Measurements from ENCODE around the gene PPP2R3B.
"Not testable (repeated sequence)": the region's sequence is repeated elsewhere in the genome, so short reads cannot be mapped to it uniquely, and the experiment has no call there.

Gene PPP2R3B

DNA sequence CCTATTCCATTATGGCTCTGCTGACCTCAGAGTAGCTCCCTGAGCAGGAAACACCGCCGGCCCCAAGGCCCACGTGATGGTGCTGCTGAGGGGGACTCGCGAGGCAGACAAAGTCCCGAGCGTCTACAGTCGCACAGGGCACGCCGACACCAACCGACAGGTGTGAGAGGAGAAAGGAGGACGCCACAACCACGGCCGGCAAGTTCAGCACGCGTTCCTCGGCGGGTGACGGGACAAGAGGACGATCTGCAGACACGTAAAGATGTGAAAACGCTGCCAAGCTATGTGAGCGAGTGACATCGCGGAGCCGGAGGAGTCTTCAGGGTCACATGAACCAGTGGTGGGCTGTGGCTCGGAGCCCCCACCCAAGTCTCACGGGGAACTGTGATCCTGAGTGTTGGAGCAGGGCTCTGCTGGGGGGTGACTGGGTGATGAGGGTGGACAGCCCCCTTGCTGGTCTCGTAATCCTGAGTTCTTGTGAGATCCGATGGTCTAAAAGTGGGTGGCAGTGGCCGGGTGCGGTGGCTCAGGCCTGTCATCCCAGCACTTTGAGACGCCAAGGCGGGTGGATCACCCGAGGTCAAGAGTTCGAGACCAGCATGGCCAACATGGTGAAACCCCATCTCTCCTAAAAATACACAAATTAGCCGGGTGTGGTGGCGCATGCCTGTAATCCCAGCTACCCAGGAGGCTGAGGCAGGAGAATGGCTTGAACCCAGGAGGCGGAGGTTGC is 34.0 kb downstream of the PPP2R3B start:
- DNase-seq = no peak

DNA sequence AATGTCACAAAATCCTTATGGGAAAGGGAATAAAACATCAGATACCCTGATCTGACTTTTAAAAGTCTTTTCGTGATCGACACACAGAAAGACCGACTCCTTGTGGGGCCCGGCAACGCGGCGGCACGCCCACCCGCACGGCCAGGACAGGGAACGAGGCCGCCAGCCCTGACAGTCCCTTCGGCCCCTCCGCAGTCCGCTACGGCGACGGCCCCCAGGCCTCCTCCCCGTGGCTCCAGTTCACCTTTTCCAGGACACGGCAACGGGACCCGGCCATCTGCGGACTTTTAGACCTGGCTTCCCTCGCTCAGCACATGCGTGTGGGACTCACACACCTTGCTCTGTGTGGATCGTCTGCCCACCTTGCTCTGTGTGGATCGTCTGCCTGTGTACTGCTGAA is 34.5 kb downstream of the PPP2R3B start:
- DNase-seq = no peak

DNA sequence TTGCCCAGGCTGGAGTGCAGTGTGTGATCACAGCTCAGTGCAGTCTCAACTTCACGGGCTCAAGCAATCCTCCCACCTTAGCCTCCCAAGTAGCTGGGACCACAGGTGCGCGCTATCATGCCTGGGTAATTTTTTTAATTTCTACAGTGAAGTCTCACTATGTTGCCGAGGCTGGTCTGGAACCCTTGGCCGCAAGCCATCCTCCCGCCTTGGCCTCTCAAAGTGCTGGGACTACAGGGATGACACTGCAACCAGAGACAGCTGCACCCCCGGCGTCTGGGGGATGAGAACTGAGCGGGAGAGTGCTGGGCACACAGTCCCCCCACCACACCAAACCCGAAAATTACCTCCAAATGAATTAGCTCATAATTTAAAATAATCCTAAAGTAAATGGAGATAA is 35.0 kb downstream of the PPP2R3B start:
- no peak for DNase-seq

DNA sequence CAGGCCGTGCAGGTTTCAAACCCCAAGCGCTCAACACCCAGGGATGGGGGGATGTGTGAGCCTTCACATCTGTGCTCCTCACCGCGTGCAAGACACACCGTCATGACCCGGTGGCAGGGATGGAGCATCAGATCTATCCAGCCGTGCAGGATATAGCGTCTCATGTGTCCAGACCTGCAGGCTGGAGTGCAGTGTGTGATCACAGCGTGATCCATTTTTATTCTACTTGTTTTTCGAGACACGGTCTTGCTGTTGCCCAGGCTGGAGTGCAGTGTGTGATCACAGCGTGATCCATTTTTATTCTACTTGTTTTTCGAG is 35.4 kb downstream of the PPP2R3B start:
- DNase-seq = not testable (repeated sequence)

DNA sequence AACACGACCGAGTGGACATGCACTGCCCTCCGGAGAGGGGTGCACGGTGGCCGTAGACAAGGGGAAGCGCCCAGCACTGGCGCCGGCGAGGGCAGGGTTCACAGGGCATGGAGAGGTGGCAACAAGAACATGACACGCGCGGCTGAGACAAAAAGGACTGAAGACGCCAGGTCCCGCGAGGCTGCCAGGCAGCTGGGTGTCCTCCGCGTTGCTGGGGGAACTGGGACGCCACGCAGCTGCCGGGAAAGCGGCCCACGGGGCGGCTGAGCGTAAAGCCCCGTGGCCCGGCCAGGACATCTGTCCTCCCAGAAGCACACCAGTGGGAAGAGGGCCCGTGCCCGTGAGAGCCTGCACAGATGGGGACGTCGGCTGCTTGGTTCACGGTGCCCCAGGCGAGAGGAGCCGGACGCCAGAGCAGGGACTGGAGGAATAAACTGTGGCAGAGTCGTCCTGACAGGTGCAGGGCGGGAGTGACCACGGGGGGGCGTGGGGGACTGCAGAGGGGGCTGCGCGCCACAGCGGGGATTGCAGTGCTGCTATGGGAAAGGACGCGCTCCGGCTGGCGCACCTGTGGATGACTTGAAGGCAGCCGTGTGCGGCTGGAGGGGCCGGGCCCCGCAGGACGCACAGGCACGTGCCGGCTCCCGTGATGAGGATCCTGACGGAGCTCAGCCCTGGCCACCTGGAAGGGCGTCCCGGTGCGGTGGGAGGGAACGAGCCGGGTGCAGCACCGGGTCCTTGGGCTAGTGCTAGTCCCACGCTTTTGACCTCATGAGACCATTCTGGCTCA is 36.0 kb downstream of the PPP2R3B start:
- DNase-seq = no peak

DNA sequence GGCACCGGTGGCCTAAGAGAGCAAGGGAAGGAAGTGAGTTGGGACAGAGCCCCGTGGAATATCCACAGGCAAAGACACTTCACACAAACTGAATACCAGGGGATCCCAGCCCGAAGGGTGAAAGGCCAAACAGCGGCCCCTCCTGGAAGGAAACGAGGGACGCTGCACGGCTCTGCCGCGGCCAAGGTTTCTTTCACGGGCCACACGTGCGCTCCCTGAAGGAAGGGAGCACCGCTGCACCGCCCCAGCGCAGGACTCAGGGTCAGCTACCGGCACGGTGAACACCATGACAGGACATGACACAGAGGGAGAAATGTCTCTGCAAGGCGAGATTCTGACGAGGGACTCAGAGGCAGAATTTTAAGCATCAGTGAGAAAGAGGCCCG is 36.6 kb downstream of the PPP2R3B start:
- no peak for DNase-seq

DNA sequence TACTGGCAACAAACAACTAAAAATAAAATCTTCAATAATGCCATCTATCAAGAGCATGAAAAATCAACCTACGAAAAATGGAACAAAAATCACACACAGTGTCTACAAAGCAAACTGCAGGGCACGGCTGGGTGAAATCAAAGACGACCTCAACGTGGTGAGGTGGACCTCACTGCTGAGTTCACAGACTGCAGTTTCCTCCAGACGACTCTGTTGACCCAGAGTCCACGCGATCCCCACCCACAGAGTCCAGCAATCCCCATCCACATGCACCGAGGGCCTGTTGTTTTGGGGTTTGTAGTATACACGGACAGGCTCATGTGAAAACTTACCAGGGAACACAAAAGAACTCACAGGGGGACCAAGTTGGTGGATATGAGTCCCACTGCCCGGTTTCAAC is 37.0 kb downstream of the PPP2R3B start:
- no peak for DNase-seq

DNA sequence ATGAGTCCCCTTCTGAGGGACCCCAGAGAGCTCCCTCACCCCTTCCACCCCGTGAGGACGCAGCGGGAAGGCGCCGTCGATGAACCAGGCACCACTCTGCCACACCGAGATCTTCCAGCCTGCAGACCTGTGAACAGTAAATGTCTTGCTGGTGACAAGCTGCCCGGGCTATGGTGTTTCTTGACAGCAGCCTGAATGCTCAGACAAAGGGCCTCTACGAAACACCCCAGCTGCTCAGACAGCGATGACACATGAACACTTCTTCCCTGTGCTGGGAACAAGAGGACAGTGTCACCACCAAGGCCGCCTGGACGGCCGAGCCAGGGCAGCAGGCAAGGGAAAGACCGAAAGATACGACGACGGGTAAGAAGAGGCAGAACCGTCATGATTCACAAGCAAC is 37.5 kb downstream of the PPP2R3B start:
- DNase-seq = no peak

DNA sequence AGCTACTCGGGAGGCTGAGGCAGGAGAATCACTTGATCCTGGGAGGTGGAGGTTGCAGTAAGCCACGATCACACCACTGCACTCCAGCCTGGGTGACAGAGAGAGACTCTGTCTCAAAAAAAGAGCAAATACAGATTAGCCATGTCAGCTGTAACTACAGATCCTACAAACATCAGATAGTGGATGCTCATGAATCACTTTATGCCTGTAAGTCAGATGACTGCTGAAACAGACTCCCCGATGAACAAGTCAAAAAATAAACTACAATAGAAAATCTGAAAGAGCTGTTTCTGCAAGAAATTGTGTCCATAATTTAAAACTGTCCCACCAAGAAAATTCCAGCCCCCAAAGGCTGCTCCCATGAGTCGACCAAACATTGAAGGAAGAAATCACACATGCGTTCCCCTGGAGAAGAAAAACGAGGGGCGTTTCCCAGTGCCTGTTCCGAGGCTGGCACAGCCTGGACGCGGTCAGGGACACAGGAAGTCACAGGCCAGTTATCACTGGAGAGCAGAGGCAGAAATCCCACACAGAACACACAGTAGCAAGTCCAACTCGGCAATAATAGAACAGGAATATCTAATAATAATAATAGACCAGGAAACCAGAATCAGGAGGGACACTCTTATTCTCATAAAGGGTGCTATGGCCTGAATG is 38.1 kb downstream of the PPP2R3B start:
- no peak for DNase-seq

DNA sequence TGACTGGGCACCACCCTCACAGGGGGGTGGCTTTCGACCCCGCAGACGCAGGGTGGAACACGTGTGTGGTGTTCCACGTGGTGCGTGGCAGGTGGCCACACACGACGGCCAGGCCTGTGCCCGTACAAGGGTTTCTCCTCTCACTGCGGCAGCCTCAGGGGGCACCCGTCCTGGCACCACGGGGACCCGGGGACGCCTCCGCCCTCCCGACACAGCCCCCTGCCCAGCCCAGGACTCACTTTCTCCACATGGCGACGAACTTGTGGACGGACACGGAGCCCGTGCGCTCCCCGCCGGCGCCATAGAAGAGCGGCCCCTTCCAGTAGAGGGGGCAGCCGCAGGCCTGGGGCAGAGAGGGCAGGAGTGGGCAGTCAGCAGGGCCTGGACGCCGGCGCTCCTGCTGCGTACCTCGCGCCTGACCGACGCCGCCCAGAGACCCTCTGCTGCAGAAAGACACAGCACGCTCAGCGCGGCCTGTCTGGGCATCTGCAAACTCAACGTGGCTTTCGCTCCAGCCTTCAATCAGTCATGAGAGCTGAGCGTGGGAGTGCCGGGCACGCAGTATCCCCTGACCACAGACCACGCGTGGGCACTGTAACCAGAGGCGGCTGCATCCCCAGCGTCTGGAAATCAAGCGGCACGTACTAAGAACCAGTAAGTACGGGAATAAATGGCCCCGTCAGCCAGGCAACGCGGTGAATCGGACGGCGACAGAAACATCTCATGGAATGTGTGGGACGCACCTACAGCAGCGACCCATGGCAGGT is 39.2 kb downstream of the PPP2R3B start:
- DNase-seq = no peak

DNA sequence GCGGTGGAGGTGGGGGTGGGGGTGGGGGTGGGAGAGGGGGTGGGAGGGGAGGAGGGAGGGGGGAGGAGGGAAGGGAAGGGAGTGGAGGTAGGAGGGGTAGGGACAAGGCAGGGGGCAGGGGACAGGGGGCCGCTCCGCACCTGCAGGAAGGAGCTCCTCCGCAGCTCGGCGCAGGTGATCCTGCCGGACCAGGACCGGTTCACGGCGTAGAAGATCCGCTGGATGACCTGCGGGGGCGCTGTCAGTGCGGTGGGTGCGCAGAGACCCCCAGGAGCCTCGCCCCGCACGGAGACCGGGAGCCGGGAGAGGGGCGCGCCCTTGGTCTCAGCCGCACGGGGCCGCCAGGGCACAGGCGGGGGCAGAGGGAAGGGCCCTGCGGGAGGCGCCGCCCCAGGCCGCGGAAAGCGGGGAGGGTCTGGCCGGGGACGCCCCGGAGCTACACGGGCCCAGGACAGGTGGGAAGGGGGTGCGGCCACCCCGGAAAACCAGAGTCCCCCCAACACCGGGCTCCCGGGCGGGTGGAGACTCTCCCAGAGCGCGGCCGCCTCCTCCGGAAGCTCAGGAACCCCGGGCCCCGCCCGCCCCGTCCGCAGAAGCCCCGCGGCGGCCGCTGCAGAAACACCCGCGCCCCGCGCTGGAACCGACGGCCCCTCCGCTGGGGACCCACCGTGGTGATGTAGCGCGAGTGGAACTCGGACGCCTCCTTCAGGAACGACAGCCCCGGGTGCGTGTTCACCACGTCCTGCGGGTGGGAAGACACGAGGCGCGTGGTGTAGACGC is 40.5 kb downstream of the PPP2R3B start:
- no peak for DNase-seq

DNA sequence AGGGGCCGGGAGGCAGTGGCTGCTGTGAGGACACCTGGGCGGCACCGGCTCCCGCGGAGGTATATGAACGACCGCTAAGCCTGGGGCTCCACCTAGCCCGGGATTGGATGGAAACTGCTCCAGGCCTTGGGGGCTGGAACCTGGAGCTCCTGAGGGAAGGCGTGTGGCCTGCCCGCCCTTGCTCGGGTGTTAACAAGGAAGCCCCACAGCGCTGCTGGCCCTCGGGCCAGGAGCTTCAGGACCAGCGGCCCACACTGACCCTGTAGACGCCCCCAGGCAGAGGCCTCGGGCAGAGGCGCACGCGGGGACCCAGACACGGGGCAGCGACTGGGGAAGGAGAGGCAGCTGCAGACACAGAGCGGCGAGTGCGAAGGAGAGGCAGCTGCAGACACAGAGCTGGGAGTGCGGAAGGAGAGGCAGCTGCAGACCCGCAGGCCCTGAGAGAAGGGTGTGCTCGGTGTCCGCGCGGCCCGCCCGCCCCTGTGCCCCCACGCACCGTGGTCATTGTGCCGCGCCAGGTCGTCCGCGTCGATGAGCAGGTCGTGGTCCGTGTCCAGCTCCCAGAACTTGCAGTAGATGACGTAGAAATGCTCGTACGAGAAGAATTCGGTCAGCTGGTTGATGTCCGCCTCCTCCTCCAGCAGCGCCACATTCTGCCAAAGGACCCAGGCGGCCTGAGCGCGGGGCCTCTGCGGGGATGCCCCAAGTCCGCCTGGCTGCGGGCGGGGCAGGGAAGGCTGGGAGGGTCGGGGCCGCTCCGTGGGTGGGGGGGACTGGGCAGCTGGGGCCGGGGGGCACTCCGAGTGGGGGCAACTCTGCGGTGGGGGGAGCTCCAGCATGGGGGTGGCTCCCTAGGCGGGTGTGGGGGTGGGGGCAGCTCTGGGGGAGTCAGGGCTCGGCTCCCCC is 41.4 kb downstream of the PPP2R3B start:
- no peak for DNase-seq

DNA sequence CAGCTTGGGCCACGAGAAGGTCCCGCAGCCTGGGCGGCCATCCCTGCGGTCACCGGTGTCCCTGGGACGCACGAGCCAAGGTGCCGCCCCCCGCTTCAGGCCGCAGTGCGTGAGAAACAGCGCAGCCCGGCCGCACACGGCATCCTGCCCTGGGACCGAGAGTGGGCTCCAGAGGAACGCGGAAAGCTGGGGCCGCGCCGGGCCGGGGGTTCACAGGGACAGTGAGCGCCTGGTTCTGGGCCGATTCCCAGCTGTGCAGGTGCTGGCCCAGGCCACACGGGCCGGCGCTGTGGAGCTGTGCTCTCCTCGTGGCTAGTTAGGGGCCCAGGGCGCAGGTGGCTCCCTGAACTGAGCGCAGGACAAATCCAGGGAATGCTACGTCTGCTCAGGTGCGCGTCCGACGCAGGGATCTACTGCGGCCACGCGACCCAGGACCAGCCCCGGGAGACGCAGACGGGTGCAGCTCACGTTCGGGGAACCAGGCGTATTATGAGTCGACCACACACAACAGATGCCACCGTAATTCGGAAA is 42.3 kb downstream of the PPP2R3B start:
- no peak for DNase-seq

DNA sequence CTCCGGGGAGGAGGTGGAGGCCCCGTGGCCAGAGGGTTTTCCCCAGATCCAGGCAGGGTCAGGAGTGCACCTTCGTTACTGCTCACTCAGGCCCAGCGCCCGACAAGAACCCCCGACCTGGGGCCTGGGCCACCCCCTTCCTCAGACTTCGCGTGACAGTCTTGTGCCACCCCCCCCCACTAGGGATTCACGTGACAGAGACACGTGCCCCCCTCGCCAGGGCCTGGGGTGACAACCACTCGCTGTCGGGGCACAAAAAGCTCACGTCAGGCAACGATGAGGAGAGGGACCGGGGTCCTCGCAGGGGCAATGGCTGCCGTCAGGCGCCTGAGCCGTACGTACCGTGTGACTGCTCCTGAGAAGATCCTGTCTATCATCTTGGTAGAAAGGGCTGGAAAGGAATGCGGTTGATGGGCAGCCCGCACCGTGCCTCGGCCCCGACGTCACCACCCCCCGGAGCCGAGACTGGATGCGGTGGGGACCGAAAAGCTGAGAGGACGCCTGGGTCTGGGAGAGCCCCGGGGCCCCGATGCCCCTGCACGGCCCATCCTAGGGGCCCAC is 45.1 kb downstream of the PPP2R3B start:
- DNase-seq = no peak

DNA sequence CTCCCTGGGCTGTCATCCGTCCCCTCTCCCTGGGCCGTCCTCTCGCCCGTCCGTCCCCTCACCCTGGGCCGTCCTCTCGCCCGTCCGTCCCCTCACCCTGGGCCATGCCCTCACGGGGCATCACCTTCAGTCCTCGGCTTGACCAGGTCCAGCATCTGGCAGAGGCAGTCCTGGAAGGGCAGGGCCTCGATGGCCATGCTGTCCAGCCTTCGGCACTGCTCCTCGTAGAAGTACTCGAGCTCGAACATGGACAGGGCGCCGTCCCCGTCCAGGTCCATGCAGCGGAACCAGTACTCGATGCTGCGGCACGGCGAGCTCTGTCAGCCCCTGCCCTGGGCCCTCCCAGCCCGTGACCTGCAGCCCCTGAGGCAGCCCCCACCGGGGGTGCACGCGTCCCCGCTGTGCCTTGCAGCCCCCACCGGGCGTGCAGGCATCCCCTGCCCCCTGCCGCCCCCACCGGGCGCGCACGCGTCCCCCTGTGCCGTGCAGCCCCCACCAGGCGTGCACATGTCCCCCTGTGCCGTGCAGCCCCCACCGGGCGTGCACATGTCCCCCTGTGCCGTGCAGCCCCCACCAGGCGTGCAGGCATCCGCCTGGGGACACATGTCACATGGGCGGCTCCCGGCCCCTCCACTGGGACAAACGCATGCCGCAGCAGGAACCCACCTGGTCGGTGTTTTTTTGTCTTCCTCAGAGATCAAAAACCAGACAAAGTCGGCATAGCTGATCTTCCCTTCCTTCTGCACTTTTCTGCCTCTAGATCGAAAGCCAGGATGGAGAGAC is 45.9 kb downstream of the PPP2R3B start:
- no peak for DNase-seq

DNA sequence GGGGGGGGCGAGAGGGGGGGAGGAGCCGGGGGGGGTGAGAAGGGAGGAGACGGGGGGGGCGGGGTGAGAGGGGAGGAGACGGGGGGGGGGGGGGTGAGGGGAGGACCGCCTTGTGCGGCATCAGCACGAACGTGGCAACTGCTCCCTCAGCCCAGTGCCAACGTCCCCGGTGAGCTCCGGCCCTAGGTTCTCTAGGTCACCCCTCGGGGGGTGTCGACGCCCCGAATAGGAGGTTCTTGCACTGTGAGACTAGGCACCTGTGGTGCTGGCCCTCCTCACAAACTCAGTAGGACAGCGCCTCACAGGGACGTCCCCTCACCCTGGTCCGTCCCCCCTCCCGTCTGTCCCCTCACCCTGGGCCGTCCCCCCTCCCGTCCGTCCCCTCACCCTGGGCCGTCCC is 46.6 kb downstream of the PPP2R3B start:
- no peak for DNase-seq

DNA sequence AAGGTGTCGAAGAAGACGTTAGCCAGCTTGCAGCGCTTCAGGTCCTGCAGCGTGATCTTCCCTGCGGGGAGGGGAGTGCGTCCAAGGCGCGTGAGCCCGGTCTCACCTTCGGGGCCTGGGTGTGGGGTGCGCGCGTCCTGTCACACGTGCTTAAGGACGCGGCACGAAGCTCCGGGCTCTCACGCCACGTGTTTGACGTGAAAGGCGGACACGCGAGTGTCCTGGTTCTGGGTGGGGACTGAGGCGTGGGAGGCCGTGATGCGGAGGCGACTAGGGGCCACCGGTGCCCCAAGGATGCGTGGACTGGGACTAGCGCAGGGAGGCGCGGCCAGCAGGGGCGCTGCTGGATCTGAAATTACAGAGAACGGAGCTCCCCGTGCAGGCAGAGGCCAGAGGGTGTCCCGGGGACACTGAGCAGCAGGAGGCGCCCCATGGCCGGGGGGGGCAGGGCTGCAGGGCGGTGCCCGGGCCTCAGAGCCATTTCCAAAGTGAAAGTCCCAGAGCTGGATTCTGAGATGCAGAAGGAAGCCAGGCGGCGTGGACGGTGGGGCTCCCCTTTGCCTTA is 47.8 kb downstream of the PPP2R3B start:
- no peak for DNase-seq

DNA sequence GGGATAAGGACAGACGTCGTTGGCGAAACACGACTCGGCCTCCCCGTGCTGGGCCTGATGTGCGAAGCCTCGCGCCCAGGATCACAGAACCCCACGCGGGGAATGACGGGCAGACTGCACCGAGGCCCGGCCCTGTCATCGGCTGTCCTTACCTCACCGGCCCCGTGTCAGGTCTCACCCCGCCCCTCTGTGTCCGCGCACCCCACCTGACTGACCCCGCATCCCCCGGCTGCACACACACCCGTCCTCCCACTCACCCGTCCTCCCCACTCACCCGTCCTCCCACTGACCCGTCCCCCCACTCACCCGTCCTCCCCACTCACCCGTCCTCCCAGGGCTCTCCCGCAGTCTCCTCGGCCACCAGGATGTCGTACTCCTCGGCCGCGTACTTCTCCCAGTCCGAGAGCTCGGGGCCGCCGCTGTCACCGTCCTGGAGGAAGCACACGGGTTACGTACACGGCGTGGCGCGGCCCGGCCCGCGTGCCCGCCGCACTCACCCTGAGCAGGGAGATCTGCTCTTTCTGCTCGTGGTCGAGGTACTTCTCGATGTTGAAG is 48.3 kb downstream of the PPP2R3B start:
- DNase-seq = no peak

DNA sequence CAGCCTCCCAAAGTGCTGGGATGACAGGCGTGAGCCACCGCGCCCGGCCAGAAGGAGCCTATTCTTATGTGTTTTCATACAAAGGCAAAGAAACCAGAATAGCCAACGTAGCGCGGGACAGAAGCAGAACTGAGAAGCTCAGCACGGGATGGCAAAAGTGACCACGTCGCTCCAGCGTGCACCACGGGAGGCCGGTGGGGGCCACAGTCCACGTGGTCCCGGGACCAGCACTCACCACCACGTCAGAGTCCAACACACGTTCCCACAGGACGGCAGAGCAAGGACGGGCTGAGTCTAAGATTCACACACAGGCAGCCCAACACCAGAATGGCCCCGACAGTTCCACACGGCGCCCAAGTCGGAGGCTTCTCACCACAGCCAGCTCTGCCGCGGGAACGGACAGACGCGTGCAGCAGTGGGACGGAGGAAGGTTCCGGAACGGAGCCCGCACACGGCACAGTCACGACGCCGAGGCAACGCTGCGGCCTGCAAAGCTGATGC is 49.3 kb downstream of the PPP2R3B start:
- DNase-seq = no peak
